Measurements from ENCODE around the gene CYBC1.

GRCh38 chr17:82479602-82480001, 29.1 kb upstream of the CYBC1 start:
- TF ChIP-seq CTCF (IDR thresholded peaks at IDR 0.05 in 4 of 5, conservative IDR thresholded peaks at IDR 0.05 in 1 of 5), result no peak
- no peak for TF ChIP-seq POLR2A (IDR thresholded peaks at IDR 0.05)
